Measurements from ENCODE around the gene BANK1. TPM values are rescaled to one million over a fixed set of nuclear protein-coding genes. Genes with fewer than 3 reads are reported as not detected.

Gene BANK1
- total RNA-seq: 0.26 and 0.83 TPM in 2 replicates
- 0.20 and 0.37 TPM in 2 replicates for polyA plus RNA-seq
- polyA plus RNA-seq (2012): 0.10 and 0.12 TPM in 2 replicates
- not detected in 2 replicates for polyA minus RNA-seq (ENCODE audit: low replicate concordance)

GRCh38 chr4:101790521-101791181 is at the start of gene BANK1:
Gene BANK1 (plus strand): TSS chr4:101790730. CDS start chr4:101790881, 151 bp downstream.
- Histone ChIP-seq H3K27me3 (ENCODE audit: control insufficient read depth, insufficient read depth, low read length) (no peaks in the 10 kb centered on the region), H3K4me1 (ENCODE audit: control insufficient read depth, extremely low read depth, insufficient read depth, low read length) (no peaks in the 10 kb centered on the region), H3K36me3 (ENCODE audit: control insufficient read depth, insufficient read depth, low read length) (no peaks in the 10 kb centered on the region), H3K79me2 (ENCODE audit: control insufficient read depth, insufficient read depth, low read length) (no peaks in the 10 kb centered on the region), H3K4me2 (ENCODE audit: extremely low read depth, insufficient read depth, low read length) (peak within 1 kb of the TSS; percentile 75), H2AFZ (ENCODE audit: low read length) (peak within 1 kb of the TSS; percentile 78), H4K20me1 (ENCODE audit: control insufficient read depth, extremely low read depth, insufficient read depth, low read length) (no peaks in the 10 kb centered on the region), H3K9ac (ENCODE audit: insufficient read depth, low read length) (peak within 1 kb of the TSS; percentile 30), H3K4me3 (replicated peaks in 1 of 4; ENCODE audit: control extremely low read depth in 1 of 4, insufficient read depth in 1 of 4, low read depth in 3 of 4, low read length in 4 of 4) (peak within 1 kb of the TSS; percentile 35 to 54 (median 45)), H3K9me3 (ENCODE audit: control insufficient read depth, insufficient read depth, low read depth, low read length) (no peaks in the 10 kb centered on the region), H3K27ac (ENCODE audit: insufficient read depth, low read length) (no peak within 1 kb of the TSS)
- DNase-seq (ENCODE audit: low read depth in 2 of 2): peak; percentile 29 to 30
- no peak for TF ChIP-seq EZH2 (IDR thresholded peaks at IDR 0.05; ENCODE audit: low read length, missing control alignments)
- peak in 1 of 2 donors; percentile 11 for TF ChIP-seq CTCF (conservative IDR thresholded peaks at IDR 0.05 in 1 of 2, IDR thresholded peaks at IDR 0.05 in 1 of 2; ENCODE audit: low read depth in 1 of 2, low read length in 2 of 2)

GRCh38 chr4:101753721-101754120 is 36.8 kb upstream of the BANK1 start:
- Histone ChIP-seq H3K27ac (ENCODE audit: insufficient read depth, low read length) (no peak overlapping the region), H4K20me1 (ENCODE audit: control insufficient read depth, extremely low read depth, insufficient read depth, low read length) (no peaks in the 10 kb centered on the region), H3K79me2 (ENCODE audit: control insufficient read depth, insufficient read depth, low read length) (no peaks in the 10 kb centered on the region), H3K4me1 (ENCODE audit: control insufficient read depth, extremely low read depth, insufficient read depth, low read length) (no peaks in the 10 kb centered on the region), H2AFZ (ENCODE audit: low read length) (no peak overlapping the region), H3K36me3 (ENCODE audit: control insufficient read depth, insufficient read depth, low read length) (no peaks in the 10 kb centered on the region), H3K9ac (ENCODE audit: insufficient read depth, low read length) (no peak overlapping the region), H3K27me3 (ENCODE audit: control insufficient read depth, insufficient read depth, low read length) (no peaks in the 10 kb centered on the region), H3K4me3 (replicated peaks in 1 of 4; ENCODE audit: control extremely low read depth in 1 of 4, insufficient read depth in 1 of 4, low read depth in 3 of 4, low read length in 4 of 4) (no peak overlapping the region), H3K4me2 (ENCODE audit: extremely low read depth, insufficient read depth, low read length) (no peak overlapping the region), H3K9me3 (ENCODE audit: control insufficient read depth, insufficient read depth, low read depth, low read length) (no peaks in the 10 kb centered on the region)
- no peak for TF ChIP-seq EZH2 (IDR thresholded peaks at IDR 0.05; ENCODE audit: low read length, missing control alignments)
- TF ChIP-seq CTCF (conservative IDR thresholded peaks at IDR 0.05 in 1 of 2, IDR thresholded peaks at IDR 0.05 in 1 of 2; ENCODE audit: low read depth in 1 of 2, low read length in 2 of 2): no peak
- peak in 1 of 2 donors; percentile 23 for DNase-seq (ENCODE audit: low read depth in 2 of 2)

GRCh38 chr4:101756181-101756580 is 34.3 kb upstream of the BANK1 start:
- Histone ChIP-seq H3K9ac (ENCODE audit: insufficient read depth, low read length) (no peak overlapping the region), H3K79me2 (ENCODE audit: control insufficient read depth, insufficient read depth, low read length) (no peaks in the 10 kb centered on the region), H3K27me3 (ENCODE audit: control insufficient read depth, insufficient read depth, low read length) (no peaks in the 10 kb centered on the region), H3K4me1 (ENCODE audit: control insufficient read depth, extremely low read depth, insufficient read depth, low read length) (no peaks in the 10 kb centered on the region), H3K4me2 (ENCODE audit: extremely low read depth, insufficient read depth, low read length) (no peak overlapping the region), H3K36me3 (ENCODE audit: control insufficient read depth, insufficient read depth, low read length) (no peaks in the 10 kb centered on the region), H3K9me3 (ENCODE audit: control insufficient read depth, insufficient read depth, low read depth, low read length) (no peaks in the 10 kb centered on the region), H3K27ac (ENCODE audit: insufficient read depth, low read length) (no peak overlapping the region), H3K4me3 (replicated peaks in 1 of 4; ENCODE audit: control extremely low read depth in 1 of 4, insufficient read depth in 1 of 4, low read depth in 3 of 4, low read length in 4 of 4) (no peak overlapping the region), H4K20me1 (ENCODE audit: control insufficient read depth, extremely low read depth, insufficient read depth, low read length) (no peaks in the 10 kb centered on the region), H2AFZ (ENCODE audit: low read length) (no peak overlapping the region)
- peak in 1 of 2 donors; percentile 10 for DNase-seq (ENCODE audit: low read depth in 2 of 2)
- TF ChIP-seq CTCF (conservative IDR thresholded peaks at IDR 0.05 in 1 of 2, IDR thresholded peaks at IDR 0.05 in 1 of 2; ENCODE audit: low read depth in 1 of 2, low read length in 2 of 2): no peak
- no peak for TF ChIP-seq EZH2 (IDR thresholded peaks at IDR 0.05; ENCODE audit: low read length, missing control alignments)

All from fibroblast of lung (primary cell).